Measurements from ENCODE around the gene SUPT3H.

DNA sequence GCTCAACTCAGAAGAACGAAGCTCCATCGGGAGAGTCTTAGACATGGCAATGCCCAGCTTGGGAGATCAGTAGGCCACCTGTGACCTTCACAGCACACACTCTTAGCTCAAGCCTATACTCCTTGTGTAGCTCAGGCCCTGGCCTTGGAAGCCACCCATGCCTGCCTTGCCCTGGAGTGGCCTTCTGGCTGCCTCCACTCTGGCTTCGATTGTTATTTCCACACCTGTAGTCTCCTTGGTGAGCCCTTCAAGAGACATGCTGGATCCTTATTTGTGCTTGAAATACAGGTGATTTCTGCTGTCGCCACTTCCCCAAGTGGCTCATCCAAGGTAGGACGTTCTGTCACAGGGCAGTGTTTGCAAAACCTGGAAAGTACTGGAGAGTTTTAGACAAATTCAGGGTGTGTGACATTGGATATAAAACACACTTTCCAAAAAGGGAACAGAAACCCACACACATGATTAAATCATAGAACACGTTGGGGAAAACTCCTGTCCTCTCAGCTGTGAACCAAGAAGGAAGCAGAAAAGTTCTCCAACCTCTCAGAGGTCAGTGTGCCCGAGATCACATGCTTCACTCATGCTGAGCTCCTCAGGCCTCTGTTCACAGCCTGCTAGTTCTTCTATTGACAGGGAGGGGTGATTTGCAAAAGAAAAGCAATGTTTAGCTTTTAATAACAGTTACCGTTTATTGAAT lies 598.5 kb downstream of the SUPT3H start:
- TF ChIP-seq, protein P1, sequence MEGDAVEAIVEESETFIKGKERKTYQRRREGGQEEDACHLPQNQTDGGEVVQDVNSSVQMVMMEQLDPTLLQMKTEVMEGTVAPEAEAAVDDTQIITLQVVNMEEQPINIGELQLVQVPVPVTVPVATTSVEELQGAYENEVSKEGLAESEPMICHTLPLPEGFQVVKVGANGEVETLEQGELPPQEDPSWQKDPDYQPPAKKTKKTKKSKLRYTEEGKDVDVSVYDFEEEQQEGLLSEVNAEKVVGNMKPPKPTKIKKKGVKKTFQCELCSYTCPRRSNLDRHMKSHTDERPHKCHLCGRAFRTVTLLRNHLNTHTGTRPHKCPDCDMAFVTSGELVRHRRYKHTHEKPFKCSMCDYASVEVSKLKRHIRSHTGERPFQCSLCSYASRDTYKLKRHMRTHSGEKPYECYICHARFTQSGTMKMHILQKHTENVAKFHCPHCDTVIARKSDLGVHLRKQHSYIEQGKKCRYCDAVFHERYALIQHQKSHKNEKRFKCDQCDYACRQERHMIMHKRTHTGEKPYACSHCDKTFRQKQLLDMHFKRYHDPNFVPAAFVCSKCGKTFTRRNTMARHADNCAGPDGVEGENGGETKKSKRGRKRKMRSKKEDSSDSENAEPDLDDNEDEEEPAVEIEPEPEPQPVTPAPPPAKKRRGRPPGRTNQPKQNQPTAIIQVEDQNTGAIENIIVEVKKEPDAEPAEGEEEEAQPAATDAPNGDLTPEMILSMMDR (IDR thresholded peaks at IDR 0.05; ENCODE audit: low read depth, low read length, missing input control), result no peak
- no peak for TF ChIP-seq REST (IDR thresholded peaks at IDR 0.05)
- no peak for TF ChIP-seq EGR1 (IDR thresholded peaks at IDR 0.05; ENCODE audit: low read depth in 2 of 2)
- TF ChIP-seq, protein P2, sequence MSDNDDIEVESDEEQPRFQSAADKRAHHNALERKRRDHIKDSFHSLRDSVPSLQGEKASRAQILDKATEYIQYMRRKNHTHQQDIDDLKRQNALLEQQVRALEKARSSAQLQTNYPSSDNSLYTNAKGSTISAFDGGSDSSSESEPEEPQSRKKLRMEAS (IDR thresholded peaks at IDR 0.05), result peak; percentile 16
- no peak for TF ChIP-seq GABPA (IDR thresholded peaks at IDR 0.05 in 1 of 2, conservative IDR thresholded peaks at IDR 0.05 in 1 of 2)
